Epithelial cell of proximal tubule (primary cell): Measurements from ENCODE around the gene RASAL1. TPM values are rescaled to one million over a fixed set of nuclear protein-coding genes. Genes with fewer than 3 reads are reported as not detected.

Experiments
- DNase-seq: peaks from one replicate; pipeline ENCODE4 v3.0.0-alpha.2; 2011; ENCODE audit warnings: low read depth
- H3K4me3 ChIP-seq: 2 replicates; pipeline ENCODE4 v1.5.1; 2011; ENCODE audit warnings: low read depth, mild to moderate bottlenecking, low read length
- total RNA-seq: library from RNA; depleted of rRNA; stranded (reverse); fragments of >200 nt; gene quantifications from 2 replicates; pipeline ENCODE4 v1.2.3, GENCODE V29; 2015
- TF ChIP-seq, protein P1 (sequence below): conservative IDR thresholded peaks from 2 replicates; pipeline ENCODE4 v1.5.1; 2012; ENCODE audit warnings: low read depth, mild to moderate bottlenecking, low read length

Gene RASAL1
- total RNA-seq, 1 donor from 2014 or later = 2.0 TPM

GRCh38 chr12:113101751-113102150, 33.8 kb downstream of the RASAL1 start:
- no peak for DNase-seq
- TF ChIP-seq, protein P1, sequence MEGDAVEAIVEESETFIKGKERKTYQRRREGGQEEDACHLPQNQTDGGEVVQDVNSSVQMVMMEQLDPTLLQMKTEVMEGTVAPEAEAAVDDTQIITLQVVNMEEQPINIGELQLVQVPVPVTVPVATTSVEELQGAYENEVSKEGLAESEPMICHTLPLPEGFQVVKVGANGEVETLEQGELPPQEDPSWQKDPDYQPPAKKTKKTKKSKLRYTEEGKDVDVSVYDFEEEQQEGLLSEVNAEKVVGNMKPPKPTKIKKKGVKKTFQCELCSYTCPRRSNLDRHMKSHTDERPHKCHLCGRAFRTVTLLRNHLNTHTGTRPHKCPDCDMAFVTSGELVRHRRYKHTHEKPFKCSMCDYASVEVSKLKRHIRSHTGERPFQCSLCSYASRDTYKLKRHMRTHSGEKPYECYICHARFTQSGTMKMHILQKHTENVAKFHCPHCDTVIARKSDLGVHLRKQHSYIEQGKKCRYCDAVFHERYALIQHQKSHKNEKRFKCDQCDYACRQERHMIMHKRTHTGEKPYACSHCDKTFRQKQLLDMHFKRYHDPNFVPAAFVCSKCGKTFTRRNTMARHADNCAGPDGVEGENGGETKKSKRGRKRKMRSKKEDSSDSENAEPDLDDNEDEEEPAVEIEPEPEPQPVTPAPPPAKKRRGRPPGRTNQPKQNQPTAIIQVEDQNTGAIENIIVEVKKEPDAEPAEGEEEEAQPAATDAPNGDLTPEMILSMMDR = no peak
- no peak overlapping the region for H3K4me3 ChIP-seq

DNA sequence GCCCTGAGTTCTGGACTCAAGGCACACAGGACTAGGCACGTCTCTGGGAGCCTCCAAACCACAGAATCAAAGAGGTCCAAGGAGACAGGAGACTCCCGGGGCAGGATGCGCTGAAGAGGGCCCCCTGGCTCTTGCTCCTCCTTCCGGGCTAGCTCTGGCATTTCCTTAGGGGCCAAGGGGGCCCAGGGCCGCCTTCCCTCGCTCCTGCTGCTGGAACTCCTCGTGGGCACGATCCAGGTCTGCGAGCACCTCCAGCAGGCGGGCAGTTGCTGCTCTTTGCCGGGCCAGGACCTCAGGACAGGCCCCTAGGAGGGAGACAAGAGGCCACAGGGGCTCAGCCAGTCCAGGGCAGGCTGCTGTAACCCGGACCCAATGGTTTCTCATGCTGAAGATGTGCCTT, 35.8 kb downstream of the RASAL1 start:
- H3K4me3 ChIP-seq = no peak overlapping the region
- TF ChIP-seq, protein P1 = no peak
- no peak for DNase-seq

GRCh38 chr12:113099364-113099763, 36.2 kb downstream of the RASAL1 start:
- TF ChIP-seq, protein P1 = no peak
- no peak overlapping the region for H3K4me3 ChIP-seq
- no peak for DNase-seq

DNA sequence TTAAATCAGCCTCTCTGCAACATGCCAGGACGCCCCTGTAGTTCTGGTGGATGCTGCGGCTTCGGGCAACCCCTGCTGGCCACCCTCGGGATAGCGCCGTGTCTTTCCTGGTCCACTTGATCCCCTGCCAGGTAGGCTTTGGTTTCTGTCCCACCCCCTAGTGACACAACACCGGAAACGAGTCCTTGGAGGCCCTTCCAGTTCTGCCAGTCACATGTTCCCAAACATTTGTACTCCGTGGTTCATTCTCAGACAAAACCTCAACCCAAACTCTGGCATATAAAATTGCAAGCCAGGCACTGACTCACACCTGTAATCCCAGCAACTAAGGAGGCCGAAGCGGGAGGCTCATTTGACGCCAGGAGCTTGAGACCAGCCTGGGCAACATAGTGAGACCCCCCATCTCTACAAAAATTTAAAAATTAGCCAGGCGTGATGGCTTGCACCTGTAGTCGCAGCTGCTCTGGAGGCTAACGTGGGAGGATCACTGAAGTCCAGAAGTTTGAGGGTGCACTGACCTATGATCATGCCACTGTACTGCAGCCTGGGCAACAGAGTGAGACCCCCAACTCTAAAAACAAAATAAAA, 37.0 kb downstream of the RASAL1 start:
- TF ChIP-seq, protein P1 = peak; percentile 93
- peak; percentile 76 for DNase-seq
- no peak overlapping the region for H3K4me3 ChIP-seq

DNA sequence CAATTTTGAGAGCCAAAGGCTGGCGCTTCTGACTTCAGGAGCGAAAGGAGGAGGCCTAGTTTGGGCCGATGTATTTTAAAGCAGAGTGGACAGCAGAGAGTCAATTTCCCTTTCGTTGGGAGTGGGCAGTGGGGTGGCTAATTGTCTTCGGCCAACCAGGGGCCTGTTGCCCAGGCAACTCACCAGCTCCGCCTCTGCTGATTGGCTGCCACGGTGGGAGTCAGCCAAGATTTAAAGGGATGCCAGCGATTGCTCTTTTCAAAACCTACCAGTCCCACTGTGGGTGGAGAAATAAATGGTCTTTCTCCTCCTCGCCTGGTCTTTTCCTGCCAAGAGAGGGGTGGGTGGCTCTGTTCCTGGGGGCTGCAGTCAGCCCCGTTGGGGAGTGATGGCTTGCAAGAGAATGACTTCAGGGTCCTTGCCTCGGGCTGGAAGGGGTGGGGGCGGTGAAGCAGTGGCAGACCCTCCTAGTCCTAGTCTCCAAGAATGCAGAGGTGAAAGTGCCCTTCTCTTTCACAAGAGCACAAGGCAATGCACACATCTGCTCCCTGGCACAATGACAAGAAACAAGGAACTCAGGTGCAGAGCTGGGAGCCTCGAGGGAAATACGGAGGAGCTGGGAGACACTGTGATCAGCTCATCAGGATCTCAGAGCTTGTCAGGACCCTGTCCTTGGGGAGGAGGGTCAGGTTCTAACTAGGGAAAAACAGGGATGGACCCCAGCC, 37.7 kb downstream of the RASAL1 start:
- TF ChIP-seq, protein P1 = no peak
- DNase-seq = no peak
- no peak overlapping the region for H3K4me3 ChIP-seq

DNA sequence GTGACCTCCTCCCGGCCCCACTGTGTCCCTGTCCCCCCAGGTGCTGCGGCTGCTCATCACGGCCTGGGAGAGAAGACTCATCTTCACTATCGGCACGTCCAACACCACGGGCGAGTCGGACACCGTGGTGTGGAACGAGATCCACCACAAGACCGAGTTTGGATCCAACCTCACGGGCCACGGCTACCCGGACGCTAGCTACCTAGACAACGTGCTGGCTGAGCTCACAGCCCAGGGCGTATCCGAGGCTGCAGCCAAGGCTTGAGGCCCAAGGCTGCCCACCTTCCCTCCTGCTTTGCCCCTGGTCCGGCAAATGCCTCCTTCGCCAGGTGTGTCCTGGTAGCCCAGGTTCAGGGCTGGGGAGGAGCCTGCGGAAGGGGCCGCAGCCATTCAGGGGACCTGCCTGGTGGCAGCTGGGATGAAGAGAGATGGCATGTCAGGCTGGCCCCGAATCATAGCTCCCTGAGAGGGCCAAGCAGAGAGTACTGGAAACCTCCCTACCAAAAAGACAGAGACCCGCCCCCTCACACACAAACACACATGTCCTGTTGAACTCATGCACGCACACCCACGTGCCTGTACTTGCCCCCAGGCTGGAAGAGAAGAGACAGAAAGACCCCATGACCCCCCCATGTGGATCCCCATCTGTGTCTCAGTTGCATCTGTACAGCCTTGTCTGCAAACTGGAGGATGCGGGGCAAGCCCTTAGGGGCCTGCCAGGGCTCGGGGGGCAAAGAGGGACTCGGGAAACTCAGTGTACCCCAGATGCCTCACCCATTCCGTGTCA, 38.7 kb downstream of the RASAL1 start:
- TF ChIP-seq, protein P1 = no peak
- no peak overlapping the region for H3K4me3 ChIP-seq
- DNase-seq = no peak
